ENCODE measurements around the gene PIM3.

PIM3 gene

GRCh38 chr22:49956914-49957825 lies 3.4 kb upstream of the PIM3 start:
- DNase-seq = no peak

- no peak for DNase-seq
These were observed 2.7 kb upstream of the PIM3 start for GRCh38 chr22:49957826-49958365.

- no peak for DNase-seq
These were observed 2.1 kb upstream of the PIM3 start for GRCh38 chr22:49958366-49958921.

- DNase-seq = peak; percentile 13
These were observed 1.4 kb upstream of the PIM3 start for GRCh38 chr22:49958931-49959781.

GRCh38 chr22:49959782-49960158 lies 802 bp upstream of the PIM3 start:
- DNase-seq = no peak

GRCh38 chr22:49961005-49961600 lies 531 bp downstream of the PIM3 start:
- peak; percentile 31 for DNase-seq

GRCh38 chr22:49961601-49962011 lies 1.0 kb downstream of the PIM3 start:
- DNase-seq = no peak

- DNase-seq = peak; percentile 80
These were observed 1.6 kb downstream of the PIM3 start for GRCh38 chr22:49962012-49962750.

GRCh38 chr22:49962751-49963646 lies 2.4 kb downstream of the PIM3 start:
- no peak for DNase-seq

- no peak for DNase-seq
These were observed 3.1 kb downstream of the PIM3 start for GRCh38 chr22:49963647-49964026.

- no peak for DNase-seq
These were observed 3.8 kb downstream of the PIM3 start for GRCh38 chr22:49964136-49965090.

GRCh38 chr22:49965091-49966040 lies 4.8 kb downstream of the PIM3 start:
- DNase-seq = no peak

- DNase-seq = no peak
These were observed 5.6 kb downstream of the PIM3 start for GRCh38 chr22:49966041-49966773.

- DNase-seq = no peak
These were observed 6.5 kb downstream of the PIM3 start for GRCh38 chr22:49966774-49967705.

GRCh38 chr22:49967706-49968208 lies 7.2 kb downstream of the PIM3 start:
- no peak for DNase-seq

- DNase-seq = no peak
These were observed 7.8 kb downstream of the PIM3 start for GRCh38 chr22:49968313-49968830.

Data from NCI-H82 (cell line).